HG03571 (cell line): Measurements from ENCODE around the gene LIMS2.

Experiments used
- ATAC-seq: cut with Tn5 transposase; IDR thresholded peaks from one replicate; pipeline ENCODE4 v1.9.1; 2021; ENCODE audit not compliant: unreplicated experiment

LIMS2 gene

DNA sequence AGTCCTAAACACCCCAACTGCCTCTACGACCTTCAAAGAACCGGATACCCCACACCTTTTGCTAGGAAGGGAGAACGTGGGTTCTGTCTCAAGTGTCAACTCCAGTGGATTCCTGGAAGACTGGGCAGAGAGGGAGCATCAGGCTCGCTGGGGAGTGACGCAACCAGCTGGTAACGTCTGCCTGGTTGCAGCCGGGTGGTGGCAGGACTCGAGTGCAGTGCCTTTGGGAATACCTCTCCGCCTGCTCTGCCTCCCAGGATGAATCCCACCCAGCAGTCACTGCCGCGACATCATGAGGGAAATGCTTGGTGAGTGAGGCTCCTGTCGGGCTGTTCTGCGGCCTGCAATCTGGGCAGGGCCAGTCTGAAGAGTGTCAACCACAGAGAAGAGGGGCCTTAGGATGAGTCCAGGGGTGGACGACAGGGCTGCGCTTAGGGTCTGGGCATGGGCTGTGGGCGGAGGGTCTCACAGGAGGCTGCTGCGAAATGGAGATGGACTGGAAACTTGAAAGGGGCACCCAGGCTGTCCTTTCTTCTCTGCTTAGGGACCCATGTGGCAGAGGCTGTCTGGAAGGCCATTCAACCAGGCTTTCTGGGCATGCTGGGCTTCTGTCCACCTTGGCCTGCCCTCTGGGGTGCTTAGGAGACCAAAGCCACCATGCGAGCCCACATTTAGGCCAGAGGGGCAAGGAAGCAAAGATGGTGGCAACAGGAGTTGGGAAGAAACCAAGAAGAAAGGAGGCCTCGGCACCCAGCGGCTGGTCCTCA lies 16.5 kb downstream of the LIMS2 start:
- no peak for ATAC-seq

DNA sequence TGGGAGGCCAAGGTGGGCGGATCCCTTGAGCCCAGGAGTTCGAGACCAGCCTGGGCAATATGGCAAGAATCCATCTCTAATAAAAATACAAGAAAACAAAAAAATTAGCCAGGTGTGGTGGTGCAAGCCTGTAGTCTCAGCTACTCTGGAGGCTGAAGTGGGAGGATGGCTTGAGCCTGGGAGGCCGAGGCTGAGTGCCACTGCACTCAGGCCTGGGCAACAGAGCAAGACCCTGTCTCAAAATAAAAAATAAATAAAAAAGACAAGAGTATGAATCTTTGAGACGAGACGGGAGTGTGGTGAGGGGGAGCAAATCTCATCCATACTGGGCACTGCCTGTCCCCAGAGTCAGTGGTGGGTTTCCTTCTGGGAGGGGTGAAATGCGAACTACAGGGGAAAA lies 17.2 kb downstream of the LIMS2 start:
- no peak for ATAC-seq

DNA sequence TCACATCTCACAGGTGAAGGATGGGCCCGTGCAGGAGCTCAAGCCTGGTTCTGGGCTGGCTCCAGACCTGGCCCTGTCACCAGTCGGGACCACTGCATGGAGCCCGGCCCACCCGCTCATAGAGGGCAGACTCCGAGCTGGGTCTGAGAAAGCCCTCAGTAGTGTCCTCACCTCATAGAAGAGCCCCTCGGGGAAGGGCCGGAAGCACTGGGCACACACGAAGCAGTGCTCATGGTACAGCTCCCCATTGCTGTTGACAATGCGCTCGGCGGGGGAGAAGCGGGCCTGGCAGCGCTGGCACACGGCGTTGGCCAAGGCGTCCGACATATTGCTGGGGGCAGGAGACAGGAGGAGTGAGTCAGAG lies 18.1 kb downstream of the LIMS2 start:
- ATAC-seq: no peak

DNA sequence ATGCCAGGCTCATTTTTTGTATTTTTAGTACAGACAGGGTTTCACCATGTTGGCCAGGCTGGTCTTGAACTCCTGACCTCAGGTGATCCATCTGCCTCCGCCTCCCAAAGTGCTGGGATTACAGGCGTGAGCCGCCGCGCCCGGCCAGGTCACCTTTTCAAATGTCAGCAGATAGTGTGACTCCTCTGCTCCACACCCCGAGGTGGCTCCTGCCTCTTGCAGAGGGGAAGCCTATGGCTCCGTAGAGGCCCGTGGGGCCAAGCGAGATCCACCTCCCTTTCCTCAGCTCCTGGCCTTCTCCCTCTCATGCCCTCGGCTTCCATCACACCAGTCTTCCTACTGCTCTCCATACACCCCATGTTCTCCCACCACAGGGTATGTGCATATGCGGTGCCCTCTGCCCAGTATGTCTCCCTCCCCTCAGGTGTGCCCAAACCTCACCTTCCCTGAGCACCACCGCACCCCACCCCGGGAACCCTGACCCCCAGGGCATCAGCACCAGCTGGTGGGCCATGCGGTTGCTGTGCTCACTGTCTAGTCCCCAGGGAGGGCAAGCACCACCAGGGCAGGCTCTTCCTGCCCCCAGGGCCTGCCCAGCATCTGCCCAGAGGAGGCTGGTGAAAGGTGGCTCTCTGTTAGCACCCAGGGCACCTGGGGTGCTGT lies 18.6 kb downstream of the LIMS2 start:
- no peak for ATAC-seq

DNA sequence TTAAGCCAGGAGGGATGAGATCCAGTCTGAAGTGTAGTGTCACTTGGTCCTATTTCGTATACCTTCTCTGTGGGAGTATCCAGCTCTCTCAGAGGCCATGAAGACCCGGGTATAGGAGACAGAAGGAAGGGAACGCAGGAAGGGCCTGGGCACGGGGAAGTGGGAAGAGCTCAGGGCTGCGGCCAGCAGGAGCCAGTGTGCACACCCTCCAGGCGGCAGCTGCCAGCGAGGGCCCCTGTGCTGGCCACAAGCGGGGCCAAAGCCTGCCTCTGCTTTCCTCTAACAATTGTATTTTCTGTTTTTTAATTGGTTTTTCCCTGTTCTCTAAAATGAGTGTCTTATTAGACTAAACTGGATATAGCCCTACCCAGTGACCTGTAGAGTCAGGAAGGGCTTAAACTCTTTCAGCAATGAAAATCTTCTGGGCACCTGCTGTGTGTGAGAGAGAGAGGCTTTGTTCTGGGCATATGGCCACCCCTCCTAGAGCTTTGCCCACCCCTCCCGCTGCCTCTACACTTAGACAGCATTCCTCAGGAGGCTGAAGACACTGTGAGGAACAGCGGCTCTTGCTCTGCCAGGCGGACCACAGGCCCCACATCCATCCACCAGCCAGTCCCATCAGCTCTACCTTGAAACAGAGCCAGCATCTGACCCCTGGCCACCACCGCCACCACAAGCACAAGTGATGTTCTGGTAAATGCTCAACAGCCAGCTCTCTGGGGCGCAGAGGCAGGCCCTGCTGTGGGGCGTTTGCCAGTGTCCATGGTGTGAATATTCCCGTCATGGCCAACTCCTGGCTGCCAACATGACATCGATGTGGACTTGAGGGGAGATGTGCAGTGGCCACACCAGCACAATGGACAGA lies 19.9 kb downstream of the LIMS2 start:
- no peak for ATAC-seq

DNA sequence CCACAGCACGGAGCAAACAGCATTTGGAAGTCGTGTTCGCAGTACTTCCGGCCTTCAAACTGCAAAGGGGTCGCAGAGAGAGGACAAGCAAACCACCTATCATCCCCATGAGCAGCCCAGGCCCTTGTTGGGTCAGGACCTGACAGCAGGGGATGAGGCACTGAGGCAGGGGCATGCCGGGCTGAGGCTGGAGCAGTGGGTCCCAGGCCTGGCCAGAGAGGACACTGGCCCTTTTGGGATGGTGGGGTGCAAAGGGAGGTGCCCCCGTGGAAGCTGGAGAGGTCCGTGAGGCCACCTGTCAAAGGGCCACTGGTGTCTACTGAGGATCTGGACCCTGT lies 20.5 kb downstream of the LIMS2 start:
- ATAC-seq: no peak

DNA sequence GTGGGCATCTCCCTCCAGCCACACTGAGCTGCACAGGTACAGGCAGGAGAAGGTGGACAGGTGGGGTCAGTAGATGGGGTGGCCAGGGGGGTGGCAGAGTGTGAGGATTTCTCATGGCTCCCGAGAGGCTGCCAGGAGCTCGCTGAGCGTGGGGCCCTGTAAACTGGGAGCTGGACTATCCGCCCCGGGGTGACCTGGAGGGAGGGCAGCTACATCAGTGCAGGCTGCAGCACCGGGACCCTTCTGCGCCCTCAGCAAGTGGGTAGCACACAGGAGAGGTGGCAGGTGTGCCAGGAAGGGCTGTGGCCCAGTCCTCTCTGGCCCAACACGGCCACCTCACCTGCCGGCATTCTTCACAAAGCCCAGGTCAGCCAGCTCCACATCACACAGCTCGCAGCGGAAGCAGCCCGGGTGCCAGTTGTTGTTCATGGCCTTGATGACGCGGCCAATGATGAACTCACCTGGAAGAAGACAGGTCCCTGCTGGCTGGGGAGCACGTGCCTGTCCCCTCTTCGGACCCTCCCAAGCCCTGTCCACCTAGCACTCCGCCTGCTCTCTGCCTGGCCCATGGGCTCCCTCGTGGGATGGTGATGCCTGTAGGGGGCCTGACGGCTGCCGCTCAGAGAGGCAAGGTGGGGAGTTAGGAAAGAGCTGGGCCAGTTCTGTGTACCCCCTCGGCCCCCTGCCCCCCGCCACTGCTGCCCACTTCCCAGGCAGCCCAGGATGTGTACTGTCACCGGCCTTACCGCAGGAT lies 21.1 kb downstream of the LIMS2 start:
- no peak for ATAC-seq

DNA sequence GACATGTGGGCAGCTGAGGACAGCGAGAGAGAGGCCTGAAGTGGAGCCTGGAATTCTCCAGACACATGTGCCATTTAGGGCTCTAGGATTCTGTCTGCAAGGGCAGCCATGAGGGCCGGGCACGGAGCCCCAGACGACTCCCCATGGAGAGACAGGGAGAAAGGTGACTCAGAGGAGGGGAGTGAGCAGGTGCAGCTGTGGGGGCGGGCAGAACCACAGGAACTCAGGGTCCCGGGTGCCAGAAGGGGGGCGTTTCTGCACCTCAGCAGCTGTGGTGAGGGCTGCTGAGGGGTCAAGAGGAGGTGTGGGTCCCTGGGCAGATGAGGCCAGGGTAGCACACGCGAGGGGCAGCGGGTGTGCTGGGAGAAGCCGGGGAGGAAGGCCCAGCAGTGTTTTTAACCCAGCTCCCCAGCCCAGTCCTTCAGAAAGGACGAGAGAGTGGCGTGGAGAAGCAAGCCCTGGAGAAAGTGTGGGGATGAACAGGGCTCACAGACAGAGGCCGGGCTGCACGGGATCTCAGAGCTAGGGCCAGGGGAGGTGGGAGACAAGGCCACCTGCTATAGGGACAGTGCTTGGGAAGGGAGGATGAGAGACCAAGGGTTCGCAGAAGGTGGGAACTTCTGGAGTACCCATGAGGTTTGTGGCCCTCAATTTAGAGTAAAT lies 21.8 kb downstream of the LIMS2 start:
- no peak for ATAC-seq

DNA sequence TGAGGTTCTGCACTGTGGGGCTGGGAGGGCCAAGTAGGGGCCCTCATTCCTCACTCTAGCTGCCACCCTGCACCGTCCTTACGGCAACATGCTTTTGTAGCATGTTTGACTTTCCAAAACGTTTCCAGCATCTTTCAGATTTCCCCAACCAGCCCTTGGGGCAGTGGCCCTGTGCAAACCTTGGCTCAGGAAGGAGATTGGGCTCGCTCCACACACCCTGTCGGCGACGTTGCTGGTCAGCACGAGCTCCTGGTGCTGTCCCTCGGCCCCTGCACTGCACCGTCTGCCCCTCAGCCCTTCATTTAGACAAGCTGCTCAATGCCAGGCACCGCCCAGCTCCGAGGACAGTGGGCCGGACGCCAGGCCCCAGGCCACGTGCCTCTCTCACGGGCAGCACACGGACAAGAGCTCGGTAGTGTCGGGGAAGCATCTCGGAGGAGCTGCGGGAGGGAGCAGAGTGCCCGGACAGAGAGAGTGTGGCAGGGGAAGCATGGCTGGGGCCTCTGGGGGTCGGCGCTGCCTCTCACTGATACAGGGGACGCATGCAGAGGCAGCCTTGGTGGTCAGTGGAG lies 22.5 kb downstream of the LIMS2 start:
- no peak for ATAC-seq

DNA sequence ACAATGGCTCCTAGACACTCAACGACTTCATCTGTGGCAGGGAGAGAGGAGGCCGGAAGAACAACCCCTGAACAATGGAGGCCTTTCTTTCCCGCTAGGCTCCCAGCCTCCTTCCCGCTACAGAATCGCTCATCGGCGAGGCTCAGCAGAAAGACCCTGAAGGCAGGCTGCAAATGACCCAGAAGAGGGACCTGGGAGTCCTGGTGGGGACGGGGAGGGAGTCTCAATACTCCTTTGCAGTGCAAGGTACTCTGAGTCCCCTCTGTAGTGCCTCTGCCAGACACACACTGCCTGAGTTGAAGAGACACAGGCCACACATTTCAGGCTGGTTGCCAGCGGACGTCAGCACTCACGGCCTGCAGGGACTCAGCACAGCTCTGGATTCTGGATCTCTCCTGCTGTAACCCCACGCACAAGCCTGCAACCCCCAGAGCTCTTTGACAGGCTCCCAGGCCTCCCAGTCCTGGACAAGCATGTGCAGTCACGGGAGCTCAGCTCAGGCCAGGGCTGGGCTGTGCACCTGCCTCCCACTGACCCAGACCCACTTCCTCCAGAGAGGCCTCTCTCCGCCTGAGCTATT lies 23.3 kb downstream of the LIMS2 start:
- no peak for ATAC-seq

DNA sequence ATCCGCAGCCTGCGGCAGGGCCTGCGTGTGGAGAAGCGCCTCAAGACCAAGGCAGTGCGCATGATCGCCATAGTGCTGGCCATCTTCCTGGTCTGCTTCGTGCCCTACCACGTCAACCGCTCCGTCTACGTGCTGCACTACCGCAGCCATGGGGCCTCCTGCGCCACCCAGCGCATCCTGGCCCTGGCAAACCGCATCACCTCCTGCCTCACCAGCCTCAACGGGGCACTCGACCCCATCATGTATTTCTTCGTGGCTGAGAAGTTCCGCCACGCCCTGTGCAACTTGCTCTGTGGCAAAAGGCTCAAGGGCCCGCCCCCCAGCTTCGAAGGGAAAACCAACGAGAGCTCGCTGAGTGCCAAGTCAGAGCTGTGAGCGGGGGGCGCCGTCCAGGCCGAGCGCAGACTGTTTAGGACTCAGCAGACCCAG lies 23.9 kb downstream of the LIMS2 start:
- ATAC-seq: no peak

DNA sequence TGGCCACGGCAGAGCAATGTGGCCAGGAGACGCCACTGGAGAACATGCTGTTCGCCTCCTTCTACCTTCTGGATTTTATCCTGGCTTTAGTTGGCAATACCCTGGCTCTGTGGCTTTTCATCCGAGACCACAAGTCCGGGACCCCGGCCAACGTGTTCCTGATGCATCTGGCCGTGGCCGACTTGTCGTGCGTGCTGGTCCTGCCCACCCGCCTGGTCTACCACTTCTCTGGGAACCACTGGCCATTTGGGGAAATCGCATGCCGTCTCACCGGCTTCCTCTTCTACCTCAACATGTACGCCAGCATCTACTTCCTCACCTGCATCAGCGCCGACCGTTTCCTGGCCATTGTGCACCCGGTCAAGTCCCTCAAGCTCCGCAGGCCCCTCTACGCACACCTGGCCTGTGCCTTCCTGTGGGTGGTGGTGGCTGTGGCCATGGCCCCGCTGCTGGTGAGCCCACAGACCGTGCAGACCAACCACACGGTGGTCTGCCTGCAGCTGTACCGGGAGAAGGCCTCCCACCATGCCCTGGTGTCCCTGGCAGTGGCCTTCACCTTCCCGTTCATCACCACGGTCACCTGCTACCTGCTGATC lies 24.4 kb downstream of the LIMS2 start:
- no peak for ATAC-seq

DNA sequence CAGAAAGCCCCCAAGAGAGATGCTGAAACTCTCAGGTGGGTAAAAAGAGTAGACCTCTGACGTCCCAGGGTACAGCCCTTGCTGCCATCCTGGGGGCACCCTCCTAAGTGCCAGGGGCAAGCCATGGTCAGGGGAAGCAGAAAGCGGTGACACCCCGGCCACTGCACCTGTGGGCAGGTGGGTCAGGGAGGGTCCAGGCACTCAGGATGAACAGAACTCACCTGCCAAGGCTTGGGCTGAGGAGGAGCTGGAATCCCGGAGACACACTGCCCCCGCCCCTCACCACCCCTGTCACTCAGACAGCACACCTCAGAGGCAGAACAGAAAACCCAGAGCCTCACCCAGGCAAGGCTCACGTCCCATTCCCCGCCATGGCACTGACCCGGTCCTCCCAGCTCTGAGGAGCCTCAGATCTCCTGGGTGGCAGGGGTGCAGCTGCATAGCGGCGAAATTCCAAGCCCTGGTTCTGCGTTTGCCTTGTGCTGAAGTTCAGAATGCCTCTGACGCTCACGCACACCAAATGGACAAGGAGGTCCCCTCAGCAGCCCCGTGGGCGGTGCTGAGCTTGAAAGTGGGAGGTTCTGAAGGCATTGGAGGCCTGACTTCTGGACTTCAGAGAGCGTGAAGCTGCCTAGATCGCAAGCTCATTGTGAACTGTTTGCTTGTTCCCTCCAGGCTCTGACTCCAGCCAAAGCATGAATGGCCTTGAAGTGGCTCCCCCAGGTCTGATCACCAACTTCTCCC lies 25.1 kb downstream of the LIMS2 start:
- ATAC-seq: no peak

DNA sequence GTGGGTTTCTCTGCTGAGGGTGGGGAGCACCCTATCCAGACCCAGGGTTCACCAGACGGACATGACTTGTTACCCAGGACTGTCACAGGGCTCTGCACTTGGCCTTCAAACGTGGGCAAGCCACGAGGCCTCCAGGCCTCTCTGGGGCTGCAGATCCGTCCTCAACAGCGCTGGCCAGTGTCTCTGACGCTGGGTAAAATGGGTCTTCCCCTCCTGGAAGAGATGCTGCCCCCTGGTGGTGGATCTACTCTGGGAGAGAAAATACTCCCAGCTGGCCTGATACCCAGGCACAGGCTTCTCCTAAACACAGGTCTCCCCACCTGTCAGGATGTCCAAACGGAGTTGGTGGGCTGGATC lies 25.7 kb downstream of the LIMS2 start:
- ATAC-seq: no peak

DNA sequence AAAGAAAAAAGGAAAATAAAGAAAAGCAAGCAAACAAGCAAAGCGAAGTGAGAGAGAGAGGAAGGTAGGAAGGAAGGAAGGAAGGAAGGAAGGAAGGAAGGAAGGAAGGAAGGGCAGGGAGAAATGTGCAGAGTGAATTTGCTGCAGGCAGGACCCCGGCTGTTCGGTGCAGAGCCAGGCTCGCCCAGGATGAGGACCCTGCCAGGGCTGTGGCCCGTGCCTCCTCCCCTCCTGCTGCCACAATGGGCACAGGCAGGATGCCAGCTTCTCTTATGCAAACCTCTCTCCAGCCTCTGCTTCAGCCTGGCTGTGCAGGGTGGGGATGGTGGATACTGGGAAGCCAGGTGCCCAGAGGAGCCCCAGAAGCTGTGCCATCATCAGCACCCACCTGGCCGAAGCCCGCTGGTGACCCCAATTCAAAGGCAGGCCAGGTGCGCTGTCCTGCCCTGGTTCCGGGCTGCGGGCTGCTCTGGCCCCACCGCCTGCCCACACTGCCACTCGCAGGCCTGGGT lies 26.2 kb downstream of the LIMS2 start:
- ATAC-seq: no peak

DNA sequence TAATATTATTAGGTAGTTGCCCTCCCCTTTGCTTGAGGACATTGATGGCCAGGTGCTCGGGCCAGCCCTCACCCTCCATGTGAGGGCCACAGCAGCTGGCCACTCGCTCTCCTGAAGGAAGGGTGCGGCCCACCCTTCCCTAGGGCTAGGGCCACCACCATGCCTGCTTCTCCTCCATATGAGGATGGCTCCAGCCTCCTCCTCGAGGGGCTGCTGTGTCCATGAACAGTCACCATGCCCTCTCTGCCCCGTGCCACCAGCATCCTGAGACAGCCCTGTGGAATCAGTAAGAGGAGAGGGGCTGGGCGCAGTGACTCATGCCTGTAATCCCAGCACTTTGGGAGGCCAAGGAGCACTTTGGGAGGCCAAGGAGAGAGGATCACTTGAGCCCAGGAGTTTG lies 27.0 kb downstream of the LIMS2 start:
- ATAC-seq: no peak

DNA sequence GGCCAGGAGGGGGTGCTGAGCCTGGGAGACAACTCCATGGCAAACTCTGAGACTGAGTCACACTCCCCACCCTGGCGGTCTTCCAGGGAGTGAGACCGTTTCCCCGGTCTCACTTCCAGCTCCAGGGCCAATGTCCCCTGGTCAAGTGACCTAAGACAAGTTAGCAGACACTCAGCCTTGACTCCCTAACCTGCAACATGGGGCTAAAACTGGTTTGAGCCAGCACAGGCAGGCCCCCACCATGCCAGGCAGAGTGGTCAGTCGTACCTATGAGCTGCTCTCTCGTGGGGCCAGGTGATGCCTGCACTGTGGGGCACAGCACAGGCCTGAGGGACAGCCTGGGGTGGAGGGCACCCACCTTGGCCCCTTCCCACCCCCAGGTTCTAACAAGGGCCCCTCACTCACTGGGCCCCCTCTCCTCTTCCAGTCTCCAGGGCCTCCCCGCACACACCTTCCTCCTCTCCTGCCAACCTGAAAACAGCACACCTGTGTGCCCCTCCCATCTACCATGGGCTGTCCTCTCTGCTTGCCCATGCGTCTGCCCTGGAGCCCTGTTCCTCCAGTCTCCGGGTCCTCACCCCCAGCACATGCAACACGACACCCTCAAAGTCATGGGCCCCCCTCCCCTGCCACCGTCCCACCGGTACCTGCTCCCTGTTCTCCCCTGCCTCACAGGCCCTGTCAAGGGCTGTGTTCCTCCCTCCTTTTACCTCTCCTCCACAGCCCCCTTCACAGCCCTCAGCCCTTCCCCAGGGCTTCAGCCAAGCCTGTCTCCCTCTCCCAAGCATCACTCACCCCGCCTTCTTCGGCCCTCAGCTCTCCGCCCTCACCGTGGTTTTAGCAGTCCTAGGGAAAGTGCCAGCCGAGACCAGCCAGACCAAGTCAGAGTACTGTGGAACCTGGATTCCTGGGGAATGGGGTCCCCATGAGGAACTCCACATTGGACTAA lies 27.8 kb downstream of the LIMS2 start:
- no peak for ATAC-seq
